ENCODE measurements around the gene SLC11A2. TPM values are rescaled to one million over a fixed set of nuclear protein-coding genes. Genes with fewer than 3 reads are reported as not detected.
A peak's percentile ranks its signal among the peaks of the same experiment; 100 is the strongest.

The SLC11A2 gene
- total and polyA plus RNA-seq, 2 of the 13 experiments (the other 11 are each of a cell fraction or from before 2014, with no cell fraction given): 71.7 to 77.0 TPM

- TF ChIP-seq EZH2 (conservative IDR thresholded peaks at IDR 0.05; ENCODE audit: low read depth, low read length) (no peak), SALL1 (CRISPR knock-in tag; IDR thresholded peaks at IDR 0.05) (no peak), XRCC5 (optimal IDR thresholded peaks at IDR 0.05; ENCODE audit: low read length) (no peak)
These were observed 6.9 kb upstream of the SLC11A2 start (continued) for GRCh38 chr12:51033048-51033447.

- intact Hi-C loops (cut with micrococcal nuclease; ENCODE audit: unreplicated experiment): loop anchor here (2.0 to 10.0 kb wide), 3 partner anchors 204 to 1904 kb away; partner anchors contain the start of gene ATF1
- no peak for FAIRE-seq
These were observed 2.6 kb upstream of the SLC11A2 start for GRCh38 chr12:51028813-51029150.

GRCh38 chr12:51028126-51028812 is 2.1 kb upstream of the SLC11A2 start:
- Histone ChIP-seq H3K9me3 (ENCODE audit: low read length) (no peaks in the 10 kb centered on the region), H3K79me2 (ENCODE audit: insufficient read depth, low read length) (peaks cover 20% of the 10 kb centered on the region), H3K4me2 (ENCODE audit: low read depth, low read length) (peak overlapping the region; percentile 75), H4K20me1 (ENCODE audit: insufficient read depth, low read length) (no peaks in the 10 kb centered on the region), H3K4me1 (ENCODE audit: insufficient read depth, low read length) (peaks cover 56% of the 10 kb centered on the region), H3K9ac (ENCODE audit: insufficient read depth, low read depth, low read length) (peak overlapping the region; percentile 24; the same call in 1 of the 2 replicates), H2AFZ (ENCODE audit: low read length) (peak overlapping the region; percentile 54), H3K4me3 (replicated peaks in 1 of 3; ENCODE audit: insufficient read depth in 1 of 3, low read depth in 2 of 3, low read length in 3 of 3) (peak overlapping the region; percentile 38 to 60 (median 44)), H3K27me3 (ENCODE audit: control insufficient read depth in 1 of 2, insufficient read depth in 2 of 2, low read length in 2 of 2) (no peaks in the 10 kb centered on the region; a peak in 1 of 5 replicates), H3K36me3 (replicated peaks in 1 of 2; ENCODE audit: control insufficient read depth in 1 of 2, insufficient read depth in 2 of 2, low read length in 2 of 2) (no peaks in the 10 kb centered on the region), H3K27ac (ENCODE audit: extremely low read length, insufficient read depth, low read length) (no peak overlapping the region)
- CTCF ChIA-PET (ENCODE audit: low intra/inter-chr PET ratio, low total read pairs): interaction anchor here (1.4 kb wide), 1 partner anchor 203 kb away, joined by 4 read pairs; no protein-coding TSS in a partner anchor
- in situ Hi-C loops (cut with HindIII; ENCODE audit: extremely low pct_ligation_motif_present, low pct_unique_long_range_greater_than_20kb) (loop anchor here (10.0 kb wide), 1 partner anchor 203 kb away; no protein-coding TSS in a partner anchor), intact Hi-C loops (cut with micrococcal nuclease; ENCODE audit: unreplicated experiment) (loop anchor here (2.0 to 10.0 kb wide), 3 partner anchors 203 to 1903 kb away; partner anchors contain the start of gene ATF1)
- POLR2A ChIA-PET: interaction anchor here (0.6 to 4.4 kb wide), 6 partner anchors 16 to 264 kb away, joined by 3 to 24 read pairs (median 5); partner anchors contain the start of genes ATF1 and CSRNP2
- WGBS (ENCODE audit: low lambda C conversion rate): under 1% methylated on average over 9 of the region's 9 CpGs
- no peak for ATAC-seq
- no TSS peak for BruUV-seq (replicated peaks)
- no peak for FAIRE-seq
- peak; percentile 70 for DNase-seq (ENCODE audit: low spot score)
- TF ChIP-seq ZNF430 (CRISPR knock-in tag; IDR thresholded peaks at IDR 0.05) (no peak), SAP130 (CRISPR knock-in tag; IDR thresholded peaks at IDR 0.05; ENCODE audit: low read depth) (peak; percentile 78), POLR2A (IDR thresholded peaks at IDR 0.05; ENCODE audit: insufficient read depth in 1 of 2, low read depth in 2 of 2, low read length in 2 of 2) (peak in 1 of 2 experiments; percentile 58; a peak in 2 of 4 replicates), IRF1 (CRISPR knock-in tag; IDR thresholded peaks at IDR 0.05; ENCODE audit: low read depth) (no peak), ZNF530 (CRISPR knock-in tag; IDR thresholded peaks at IDR 0.05; ENCODE audit: low read depth) (no peak), HMGXB4 (CRISPR knock-in tag; IDR thresholded peaks at IDR 0.05; ENCODE audit: borderline replicate concordance in 1 of 2, low read depth in 1 of 2) (peak in 1 of 2 experiments; percentile 49; a peak in 2 of 4 replicates), KAT8 (CRISPR knock-in tag; IDR thresholded peaks at IDR 0.05) (0 out of 2 replicates have a peak, but pooled peaks have one; percentile 25), MIXL1 (CRISPR knock-in tag; IDR thresholded peaks at IDR 0.05) (0 out of 2 replicates have a peak, but pooled peaks have one; percentile 26), TOPORS (CRISPR knock-in tag; IDR thresholded peaks at IDR 0.05) (no peak)

More at GRCh38 chr12:51028813-51029150, 2.6 kb upstream of the SLC11A2 start:
- peaks cover 56% of the 10 kb centered on the region for H3K4me1 ChIP-seq (ENCODE audit: insufficient read depth, low read length)
- in situ Hi-C loops (cut with HindIII; ENCODE audit: extremely low pct_ligation_motif_present, low pct_unique_long_range_greater_than_20kb): loop anchor here (10.0 kb wide), 1 partner anchor 204 kb away; no protein-coding TSS in a partner anchor
- ATAC-seq (no peak), DNase-seq (ENCODE audit: low spot score) (no peak)
- peak overlapping the region; percentile 75 for H3K4me2 ChIP-seq (ENCODE audit: low read depth, low read length)
- 9% methylated on average over 5 of the region's 5 CpGs for WGBS (ENCODE audit: low lambda C conversion rate)
- no peaks in the 10 kb centered on the region for H3K36me3 ChIP-seq (replicated peaks in 1 of 2; ENCODE audit: control insufficient read depth in 1 of 2, insufficient read depth in 2 of 2, low read length in 2 of 2)
- H3K27ac ChIP-seq (ENCODE audit: extremely low read length, insufficient read depth, low read length): no peak overlapping the region
- POLR2A ChIA-PET: interaction anchor here (0.6 to 2.1 kb wide), 5 partner anchors 16 to 264 kb away, joined by 3 to 15 read pairs (median 3); partner anchors contain the start of gene ATF1
- H3K4me3 ChIP-seq (replicated peaks in 1 of 3; ENCODE audit: insufficient read depth in 1 of 3, low read depth in 2 of 3, low read length in 3 of 3): peak overlapping the region; percentile 38 to 60 (median 44)
- no peak for TF ChIP-seq KAT2B (IDR thresholded peaks at IDR 0.05; ENCODE audit: borderline replicate concordance, low read depth, low read length)
- TF ChIP-seq SP140L (CRISPR knock-in tag; IDR thresholded peaks at IDR 0.05; ENCODE audit: borderline replicate concordance): no peak
- peaks cover 15% of the 10 kb centered on the region for H3K79me2 ChIP-seq (ENCODE audit: insufficient read depth, low read length)
- H3K9me3 ChIP-seq (ENCODE audit: low read length): no peaks in the 10 kb centered on the region
- peak overlapping the region; percentile 13; the same call in 1 of the 2 replicates for H3K9ac ChIP-seq (ENCODE audit: insufficient read depth, low read depth, low read length)
- no peaks in the 10 kb centered on the region for H4K20me1 ChIP-seq (ENCODE audit: insufficient read depth, low read length)
- H3K27me3 ChIP-seq (ENCODE audit: control insufficient read depth in 1 of 2, insufficient read depth in 2 of 2, low read length in 2 of 2): no peaks in the 10 kb centered on the region; a peak in 1 of 5 replicates
- BruUV-seq (replicated peaks): no TSS peak
- H2AFZ ChIP-seq (ENCODE audit: low read length): peak overlapping the region; percentile 54
- CTCF ChIA-PET (ENCODE audit: low intra/inter-chr PET ratio, low total read pairs): interaction anchor here (1.4 kb wide), 1 partner anchor 203 kb away, joined by 4 read pairs; no protein-coding TSS in a partner anchor

All from HepG2 (cell line).